Tibial artery (tissue), 4 donors: ENCODE data around the gene PLEK2.
"Not testable (repeated sequence)": the region's sequence is repeated elsewhere in the genome, so short reads cannot be mapped to it uniquely, and the experiment has no call there.

Source experiments
- DNase-seq, 2 donors: peaks; one replicate each; pipeline ENCODE4 v3.0.0-alpha.2; 2019
- H3K27ac ChIP-seq, 2 donors: fragments of 200-600 bp; sonication (generic) in 1 of 2; 1 replicate in 1 of 2; 2 replicates in 1 of 2; pipeline ENCODE4 v1.5.1; 2018 to 2019; ENCODE audit warnings: mild to moderate bottlenecking in 1 of 2
- H3K27me3 ChIP-seq, 2 donors: fragments of 200-600 bp; sonication (generic) in 1 of 2; one replicate each; pipeline versions ENCODE4 v1.5.1 to v1.6.0; 2016 to 2019
- H3K36me3 ChIP-seq, 3 donors: fragments of 200-600 bp; sonication (generic) in 2 of 3; one replicate each; pipeline ENCODE4 v1.5.1; 2016 to 2019; ENCODE audit warnings: mild to moderate bottlenecking in 2 of 3
- H3K4me1 ChIP-seq, 4 donors: fragments of 200-600 bp; sonication (generic) in 2 of 4; 1 replicate in 3 of 4; 2 replicates in 1 of 4; pipeline ENCODE4 v1.5.1; 2016 to 2019
- H3K4me3 ChIP-seq, 2 donors: fragments of 200-600 bp; sonication (generic) in 1 of 2; 1 replicate in 1 of 2; 2 replicates in 1 of 2; pipeline ENCODE4 v1.5.1; 2018 to 2019; ENCODE audit warnings: mild to moderate bottlenecking in 2 of 2
- H3K9me3 ChIP-seq, 3 donors: fragments of 200-600 bp; sonication (generic) in 1 of 3; one replicate each; pipeline ENCODE4 v1.5.1; 2016 to 2019
- intact Hi-C: fragments of 100-400 bp; cut with DNase I; formaldehyde crosslinking; loops from one replicate; pipeline ENCODE4 v1.15.0; 2023; ENCODE audit warnings: low total_unique reads
- TF ChIP-seq, protein P1 (sequence below), 2 experiments: fragments of 200-600 bp in 1 of 2; fragments of 450-650 bp in 1 of 2; IDR thresholded peaks; one replicate each; pipeline ENCODE4 v1.5.1; 2017 to 2019; ENCODE audit warnings: antibody characterized with exemption in 2 of 2, mild to moderate bottlenecking in 1 of 2, moderate library complexity in 1 of 2

Gene PLEK2

DNA sequence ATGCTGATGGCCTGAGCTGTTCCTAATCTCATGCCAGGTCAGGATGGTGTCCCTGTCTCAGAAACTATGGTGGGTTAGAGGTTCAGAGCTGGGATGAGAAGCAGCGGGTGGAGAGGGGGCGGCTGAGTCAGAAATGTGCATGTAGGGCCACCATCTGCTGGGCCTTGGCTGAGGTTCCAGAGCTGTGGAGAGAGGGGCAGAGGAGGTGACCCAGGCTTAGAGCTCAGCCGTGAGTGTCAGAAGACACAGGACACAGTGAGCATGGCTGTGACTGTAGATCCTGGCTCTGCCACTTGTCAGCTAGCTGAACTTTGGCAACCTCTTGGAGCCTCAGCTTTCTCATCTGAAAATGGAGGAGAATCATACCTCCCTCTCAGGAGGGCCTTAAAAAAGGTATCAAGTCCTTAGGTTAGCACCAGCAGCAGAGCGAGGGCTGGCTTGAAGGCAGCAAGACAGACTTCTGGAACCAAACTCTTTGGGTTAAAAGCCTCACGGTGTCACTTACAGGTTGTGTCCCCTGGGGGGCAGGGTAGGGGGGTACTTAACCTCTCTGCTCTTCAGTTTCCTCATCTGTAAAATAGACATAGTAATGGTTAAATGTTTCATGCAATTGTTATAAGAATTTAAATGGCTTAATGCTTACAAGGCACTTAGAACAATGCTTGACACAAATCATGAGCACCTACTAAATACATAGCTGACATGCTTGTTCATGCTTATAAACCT lies 41.8 kb upstream of the PLEK2 start:
- Histone ChIP-seq H3K36me3 (no peaks in the 10 kb centered on the region), H3K4me3 (no peak overlapping the region), H3K27ac (no peak overlapping the region), H3K4me1 (no peaks in the 10 kb centered on the region), H3K9me3 (peaks cover 0 to 6% (median 0%) of the 10 kb centered on the region in 3 donors), H3K27me3 (peaks cover 0 to 23% of the 10 kb centered on the region in 2 donors)
- TF ChIP-seq, protein P1, sequence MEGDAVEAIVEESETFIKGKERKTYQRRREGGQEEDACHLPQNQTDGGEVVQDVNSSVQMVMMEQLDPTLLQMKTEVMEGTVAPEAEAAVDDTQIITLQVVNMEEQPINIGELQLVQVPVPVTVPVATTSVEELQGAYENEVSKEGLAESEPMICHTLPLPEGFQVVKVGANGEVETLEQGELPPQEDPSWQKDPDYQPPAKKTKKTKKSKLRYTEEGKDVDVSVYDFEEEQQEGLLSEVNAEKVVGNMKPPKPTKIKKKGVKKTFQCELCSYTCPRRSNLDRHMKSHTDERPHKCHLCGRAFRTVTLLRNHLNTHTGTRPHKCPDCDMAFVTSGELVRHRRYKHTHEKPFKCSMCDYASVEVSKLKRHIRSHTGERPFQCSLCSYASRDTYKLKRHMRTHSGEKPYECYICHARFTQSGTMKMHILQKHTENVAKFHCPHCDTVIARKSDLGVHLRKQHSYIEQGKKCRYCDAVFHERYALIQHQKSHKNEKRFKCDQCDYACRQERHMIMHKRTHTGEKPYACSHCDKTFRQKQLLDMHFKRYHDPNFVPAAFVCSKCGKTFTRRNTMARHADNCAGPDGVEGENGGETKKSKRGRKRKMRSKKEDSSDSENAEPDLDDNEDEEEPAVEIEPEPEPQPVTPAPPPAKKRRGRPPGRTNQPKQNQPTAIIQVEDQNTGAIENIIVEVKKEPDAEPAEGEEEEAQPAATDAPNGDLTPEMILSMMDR (IDR thresholded peaks at IDR 0.05): no peak
- intact Hi-C loops: no loop called here
- no peak for DNase-seq

DNA sequence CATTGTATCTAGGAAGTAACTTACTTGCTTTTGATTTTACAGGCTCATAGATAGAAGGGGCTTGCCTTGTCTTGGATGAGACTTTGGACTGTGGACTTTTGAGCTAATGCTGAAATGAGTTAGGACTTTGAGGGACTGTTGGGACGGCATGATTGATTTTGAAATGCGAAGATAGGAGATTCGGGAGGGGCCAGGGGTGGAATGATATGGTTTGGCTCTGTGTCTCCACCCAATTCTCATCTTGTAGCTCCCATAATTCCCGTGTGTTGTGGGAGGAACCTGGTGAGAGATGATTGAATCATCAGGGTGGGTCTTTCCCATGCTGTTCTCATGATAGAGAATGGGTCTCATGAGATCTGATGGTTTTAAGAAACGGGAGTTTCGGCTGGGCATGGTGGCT lies 39.7 kb upstream of the PLEK2 start:
- H3K36me3 ChIP-seq, intact Hi-C loops, DNase-seq, H3K9me3 ChIP-seq, H3K4me1 ChIP-seq, H3K4me3 ChIP-seq, H3K27ac ChIP-seq: not testable (repeated sequence)
- H3K27me3 ChIP-seq: peaks cover 0 to 19% of the 10 kb centered on the region in 2 donors

DNA sequence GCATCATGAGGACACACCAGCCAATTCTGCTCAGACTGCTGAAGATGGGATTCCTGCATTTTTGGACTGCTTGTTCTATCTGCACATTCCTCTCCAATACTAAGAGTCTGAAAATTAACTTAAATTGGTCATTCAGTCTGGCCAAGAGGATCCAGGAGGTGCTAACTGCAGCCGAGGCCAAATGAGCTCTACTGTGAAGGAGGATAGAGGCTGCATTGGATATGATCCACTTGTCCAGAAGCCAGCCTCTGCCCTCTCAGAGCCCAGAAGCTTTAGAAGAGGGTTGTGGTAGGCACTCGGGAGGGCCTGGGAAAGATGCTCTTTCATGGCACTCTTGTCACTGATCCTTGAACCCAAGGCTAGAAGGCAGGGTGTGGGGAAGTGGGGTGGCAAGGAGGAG lies 37.1 kb upstream of the PLEK2 start:
- TF ChIP-seq, protein P1 (IDR thresholded peaks at IDR 0.05): no peak
- no peaks in the 10 kb centered on the region for H3K36me3 ChIP-seq
- H3K27ac ChIP-seq: no peak overlapping the region
- H3K4me1 ChIP-seq: peaks cover 0 to 5% (median 0%) of the 10 kb centered on the region in 4 donors
- no peak overlapping the region for H3K4me3 ChIP-seq
- peaks cover 0 to 7% of the 10 kb centered on the region in 2 donors for H3K27me3 ChIP-seq
- DNase-seq: no peak
- H3K9me3 ChIP-seq: peaks cover 0 to 6% (median 0%) of the 10 kb centered on the region in 3 donors
- intact Hi-C loops: no loop called here

DNA sequence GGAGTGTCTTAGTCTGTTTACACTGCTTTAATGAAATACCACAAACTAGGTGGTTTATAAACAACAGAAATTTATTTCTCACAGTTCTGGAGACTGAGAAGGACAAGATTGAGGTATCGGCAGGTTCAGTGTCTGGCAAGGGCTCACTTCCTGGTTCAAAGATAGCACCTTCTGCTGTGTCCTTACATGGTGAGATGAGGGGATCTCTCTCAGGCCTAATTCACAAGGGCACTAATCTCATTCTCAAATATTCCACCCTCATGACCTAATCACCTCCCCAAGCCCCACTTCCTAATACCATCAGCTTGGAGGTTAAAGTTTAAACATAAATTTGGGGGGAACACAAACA lies 35.0 kb upstream of the PLEK2 start:
- no peak for DNase-seq
- TF ChIP-seq, protein P1 (IDR thresholded peaks at IDR 0.05): no peak
- H3K9me3 ChIP-seq: peaks cover 0 to 6% (median 0%) of the 10 kb centered on the region in 3 donors
- peaks cover 0 to 7% of the 10 kb centered on the region in 2 donors for H3K27me3 ChIP-seq
- no peaks in the 10 kb centered on the region for H3K36me3 ChIP-seq
- peaks cover 0 to 5% (median 0%) of the 10 kb centered on the region in 4 donors for H3K4me1 ChIP-seq
- intact Hi-C loops: no loop called here
- no peak overlapping the region for H3K4me3 ChIP-seq
- no peak overlapping the region for H3K27ac ChIP-seq

DNA sequence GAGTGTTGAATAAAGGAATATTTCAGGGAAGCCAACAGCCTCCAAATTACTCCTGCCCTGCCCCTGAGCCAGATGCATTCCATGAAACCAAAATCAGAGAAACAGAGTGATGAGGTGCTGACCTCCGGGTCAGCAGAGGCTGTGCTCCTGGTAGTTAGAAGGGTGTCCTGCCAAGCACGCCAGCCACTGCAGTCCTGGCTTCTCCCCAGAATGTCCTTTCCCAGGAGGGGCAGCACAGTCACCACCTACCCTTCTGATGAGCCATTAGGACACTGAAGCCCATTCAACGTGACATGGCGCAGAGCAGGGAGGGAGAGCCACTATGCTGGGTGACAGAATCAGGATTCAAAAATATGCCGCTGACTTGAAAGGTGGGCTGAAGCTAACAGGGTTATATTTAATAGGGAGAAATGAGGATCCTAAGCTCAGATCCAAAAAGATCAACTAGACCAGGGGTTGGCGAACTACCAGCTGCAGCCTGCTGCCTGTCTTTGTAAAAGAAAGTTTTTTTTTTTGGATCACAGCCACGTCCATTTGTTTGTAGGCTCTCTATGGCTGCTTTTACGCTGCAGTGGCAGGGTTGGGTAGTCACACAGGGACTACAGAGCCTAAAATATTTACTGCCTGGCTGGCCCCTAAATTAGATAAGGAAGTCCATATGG lies 34.5 kb upstream of the PLEK2 start:
- H3K27ac ChIP-seq: no peak overlapping the region
- TF ChIP-seq, protein P1 (IDR thresholded peaks at IDR 0.05): no peak
- DNase-seq: no peak

DNA sequence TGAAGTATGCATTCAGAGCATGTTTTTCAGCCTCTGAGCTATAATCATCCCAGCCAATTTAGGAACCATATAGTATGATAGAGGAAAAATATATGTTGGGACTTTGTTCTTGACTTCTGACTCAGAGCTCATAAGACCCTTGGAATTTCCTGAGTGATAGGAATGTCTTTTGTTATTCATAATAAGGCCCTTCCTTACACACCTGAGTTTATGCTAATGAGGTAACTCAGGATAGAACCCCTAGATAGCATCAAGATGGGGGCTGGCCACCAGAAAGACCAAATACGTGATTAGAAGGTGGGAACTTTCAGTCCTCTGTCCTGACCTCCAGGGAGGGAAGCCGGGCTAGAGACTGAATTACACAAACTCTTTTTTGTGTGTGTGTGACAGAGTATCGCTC lies 32.4 kb upstream of the PLEK2 start:
- TF ChIP-seq, protein P1 (IDR thresholded peaks at IDR 0.05): no peak
- intact Hi-C loops: no loop called here
- H3K36me3 ChIP-seq: no peaks in the 10 kb centered on the region
- peaks cover 0 to 5% (median 0%) of the 10 kb centered on the region in 4 donors for H3K4me1 ChIP-seq
- no peaks in the 10 kb centered on the region for H3K9me3 ChIP-seq
- H3K27me3 ChIP-seq: peaks cover 0 to 7% of the 10 kb centered on the region in 2 donors
- no peak for DNase-seq
- H3K27ac ChIP-seq: no peak overlapping the region
- no peak overlapping the region for H3K4me3 ChIP-seq

More for the DNA sequence above, 34.5 kb upstream of the PLEK2 start:
- H3K36me3 ChIP-seq: no peaks in the 10 kb centered on the region
- peaks cover 0 to 6% (median 0%) of the 10 kb centered on the region in 3 donors for H3K9me3 ChIP-seq
- intact Hi-C loops: no loop called here
- peaks cover 0 to 5% (median 0%) of the 10 kb centered on the region in 4 donors for H3K4me1 ChIP-seq
- peaks cover 0 to 7% of the 10 kb centered on the region in 2 donors for H3K27me3 ChIP-seq
- no peak overlapping the region for H3K4me3 ChIP-seq
